ENCODE results near the gene PINLYP. TPM values are rescaled to one million over a fixed set of nuclear protein-coding genes. Genes with fewer than 3 reads are reported as not detected.

The PINLYP gene
- total and polyA plus RNA-seq, 2 of the 13 experiments (the other 11 are each of a cell fraction or from before 2014, with no cell fraction given), result 0.21 to 0.24 TPM

DNA sequence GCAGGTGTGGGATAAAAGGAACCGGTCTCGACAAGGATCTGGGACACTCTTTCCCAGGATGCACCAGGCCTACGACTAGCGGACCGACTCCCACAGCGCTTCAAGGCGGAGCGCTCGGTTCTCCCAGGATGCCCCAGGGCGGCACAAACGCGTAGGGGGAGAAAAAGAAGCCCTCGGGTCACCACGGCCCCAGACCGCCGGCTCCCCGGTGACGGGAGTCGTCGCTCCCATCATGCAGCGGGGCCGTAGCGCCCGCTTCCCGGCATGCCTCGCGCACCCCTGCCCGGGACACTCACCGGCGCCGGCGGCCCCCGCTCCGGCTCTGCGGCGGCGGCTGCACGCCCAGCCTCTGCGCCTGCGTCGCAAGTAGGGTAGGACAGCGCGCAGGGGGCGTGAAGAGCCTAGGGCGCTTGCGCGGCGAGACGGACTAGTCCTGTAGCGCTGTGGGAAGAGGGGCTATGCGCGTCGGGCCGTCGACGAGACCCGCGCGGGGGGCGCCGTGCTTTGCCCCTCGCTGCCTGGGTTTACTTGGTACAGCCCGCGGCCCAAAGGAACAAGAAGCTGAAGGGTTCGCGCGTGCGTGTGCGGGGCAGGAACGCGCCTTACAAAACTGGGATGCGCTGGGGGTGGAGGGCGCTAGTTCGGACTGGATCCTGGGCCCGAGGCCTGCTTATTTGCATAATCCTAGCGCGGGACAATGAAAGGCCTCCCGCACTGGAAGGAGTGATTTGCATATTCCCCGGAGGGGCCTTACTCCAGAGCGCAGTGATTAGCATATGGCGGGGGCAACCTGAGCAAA is 43.9 kb downstream of the PINLYP start, which contains the start of gene ZNF428 (continued):
- TF ChIP-seq TAF15 (IDR thresholded peaks at IDR 0.05; ENCODE audit: low read depth, low read length, poor library complexity, severe bottlenecking), result no peak
- peak; percentile 44 for TF ChIP-seq PAXIP1 (CRISPR knock-in tag; conservative IDR thresholded peaks at IDR 0.05)
- TF ChIP-seq ZNF282 (IDR thresholded peaks at IDR 0.05; ENCODE audit: partially characterized antibody), result no peak
- peak; percentile 78 for TF ChIP-seq BRD4 (CRISPR knock-in tag; IDR thresholded peaks at IDR 0.05)
- TF ChIP-seq MAFG (CRISPR knock-in tag; IDR thresholded peaks at IDR 0.05), result no peak
- TF ChIP-seq ZNF253 (CRISPR knock-in tag; IDR thresholded peaks at IDR 0.05; ENCODE audit: borderline replicate concordance), result no peak
- peak; percentile 89; the same call in 1 of the 2 replicates for TF ChIP-seq ZNF709 (CRISPR knock-in tag; IDR thresholded peaks at IDR 0.05)
- peak; percentile 34; the same call in 1 of the 2 replicates for TF ChIP-seq CHD2 (IDR thresholded peaks at IDR 0.05; ENCODE audit: low read depth, low read length)
- TF ChIP-seq RBM22 (optimal IDR thresholded peaks at IDR 0.05; ENCODE audit: low read length), result peak; percentile 60
- peak; percentile 32; the same call in 1 of the 2 replicates for TF ChIP-seq HNF1B (CRISPR knock-in tag; IDR thresholded peaks at IDR 0.05)
- no peak for TF ChIP-seq MBNL3 (CRISPR knock-in tag; conservative IDR thresholded peaks at IDR 0.05)
- peak; percentile 89; the same call in 1 of the 2 replicates for TF ChIP-seq WIZ (CRISPR knock-in tag; IDR thresholded peaks at IDR 0.05)
- TF ChIP-seq, protein P1, sequence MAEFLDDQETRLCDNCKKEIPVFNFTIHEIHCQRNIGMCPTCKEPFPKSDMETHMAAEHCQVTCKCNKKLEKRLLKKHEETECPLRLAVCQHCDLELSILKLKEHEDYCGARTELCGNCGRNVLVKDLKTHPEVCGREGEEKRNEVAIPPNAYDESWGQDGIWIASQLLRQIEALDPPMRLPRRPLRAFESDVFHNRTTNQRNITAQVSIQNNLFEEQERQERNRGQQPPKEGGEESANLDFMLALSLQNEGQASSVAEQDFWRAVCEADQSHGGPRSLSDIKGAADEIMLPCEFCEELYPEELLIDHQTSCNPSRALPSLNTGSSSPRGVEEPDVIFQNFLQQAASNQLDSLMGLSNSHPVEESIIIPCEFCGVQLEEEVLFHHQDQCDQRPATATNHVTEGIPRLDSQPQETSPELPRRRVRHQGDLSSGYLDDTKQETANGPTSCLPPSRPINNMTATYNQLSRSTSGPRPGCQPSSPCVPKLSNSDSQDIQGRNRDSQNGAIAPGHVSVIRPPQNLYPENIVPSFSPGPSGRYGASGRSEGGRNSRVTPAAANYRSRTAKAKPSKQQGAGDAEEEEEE (CRISPR knock-in tag; IDR thresholded peaks at IDR 0.05; ENCODE audit: borderline replicate concordance), result 0 out of 2 replicates have a peak, but pooled peaks have one; percentile 28
- TF ChIP-seq ZNF782 (CRISPR knock-in tag; IDR thresholded peaks at IDR 0.05; ENCODE audit: borderline replicate concordance), result peak; percentile 13
- peak; percentile 46 for TF ChIP-seq CBFB (CRISPR knock-in tag; IDR thresholded peaks at IDR 0.05)
- TF ChIP-seq ZNF737 (CRISPR knock-in tag; IDR thresholded peaks at IDR 0.05; ENCODE audit: borderline replicate concordance), result no peak
- no peak for TF ChIP-seq ZKSCAN1 (IDR thresholded peaks at IDR 0.05; ENCODE audit: low read length)
- peak; percentile 67; the same call in 1 of the 2 replicates for TF ChIP-seq ZNF704 (CRISPR knock-in tag; IDR thresholded peaks at IDR 0.05; ENCODE audit: borderline replicate concordance)
- TF ChIP-seq CBX2 (IDR thresholded peaks at IDR 0.05; ENCODE audit: low read depth, low read length), result no peak
- TF ChIP-seq CBX2 (CRISPR knock-in tag; IDR thresholded peaks at IDR 0.05; ENCODE audit: low read depth), result no peak

All from HepG2 (cell line).